ENCODE results near the gene AMOTL1.
"Not testable (repeated sequence)": the region's sequence is repeated elsewhere in the genome, so short reads cannot be mapped to it uniquely, and the experiment has no call there.

AMOTL1 gene

DNA sequence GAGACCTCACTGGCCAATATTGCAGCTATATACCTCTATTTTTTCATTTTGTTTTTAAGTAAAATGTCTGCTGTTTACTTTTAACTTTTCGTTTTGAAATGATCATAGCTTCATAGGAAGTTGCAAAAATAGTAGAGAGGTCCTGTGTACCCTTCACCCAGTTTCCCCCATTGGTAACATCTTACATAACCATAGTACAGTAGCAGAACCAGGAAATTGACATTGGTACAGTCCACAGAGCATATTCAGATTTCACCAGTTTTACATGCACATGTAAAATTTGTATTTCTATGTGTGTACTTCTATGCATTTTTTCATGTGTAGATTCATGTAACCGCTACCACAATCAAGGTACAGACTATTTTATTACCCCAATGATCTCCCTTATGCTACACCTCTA lies 3.8 kb downstream of the AMOTL1 start:
- no peak for DNase-seq

DNA sequence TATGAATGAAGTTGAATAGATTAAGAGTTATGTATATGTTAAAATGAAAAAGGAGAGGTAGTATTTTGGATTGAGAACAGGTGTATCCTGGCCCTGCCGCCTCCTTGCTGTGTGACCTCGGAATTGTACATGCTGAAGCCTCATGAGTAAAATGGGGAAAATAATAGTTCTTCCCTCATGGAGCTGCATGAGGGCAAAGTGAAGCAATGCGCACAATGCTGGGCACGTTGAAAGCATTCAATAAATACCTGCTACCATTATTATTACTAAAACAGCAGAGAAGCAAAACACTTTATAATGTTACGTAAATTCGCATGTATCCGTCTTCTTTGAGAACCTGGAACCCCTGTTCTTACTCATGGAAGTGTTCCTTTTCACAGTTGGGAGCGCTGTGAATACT lies 5.7 kb downstream of the AMOTL1 start:
- no peak for DNase-seq

DNA sequence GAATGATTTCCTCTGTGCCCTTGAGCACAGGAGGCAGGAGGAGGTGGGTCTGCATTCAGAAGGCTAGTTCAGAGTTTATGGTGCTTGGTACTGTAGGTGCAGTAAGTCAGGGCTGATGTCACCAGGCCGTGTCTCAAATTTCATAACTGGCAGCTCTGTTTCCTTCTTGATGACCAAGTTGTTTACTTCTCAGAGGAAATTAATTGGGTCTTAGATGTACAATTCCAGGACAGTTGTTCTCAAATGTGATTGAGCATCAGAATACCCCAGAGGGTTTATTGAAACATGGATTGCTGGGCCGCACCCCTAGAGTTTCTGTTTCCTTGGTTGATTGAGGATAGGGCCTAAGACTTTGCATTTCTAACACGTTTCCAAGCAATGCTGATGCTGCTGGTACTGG lies 6.2 kb downstream of the AMOTL1 start:
- no peak for DNase-seq

DNA sequence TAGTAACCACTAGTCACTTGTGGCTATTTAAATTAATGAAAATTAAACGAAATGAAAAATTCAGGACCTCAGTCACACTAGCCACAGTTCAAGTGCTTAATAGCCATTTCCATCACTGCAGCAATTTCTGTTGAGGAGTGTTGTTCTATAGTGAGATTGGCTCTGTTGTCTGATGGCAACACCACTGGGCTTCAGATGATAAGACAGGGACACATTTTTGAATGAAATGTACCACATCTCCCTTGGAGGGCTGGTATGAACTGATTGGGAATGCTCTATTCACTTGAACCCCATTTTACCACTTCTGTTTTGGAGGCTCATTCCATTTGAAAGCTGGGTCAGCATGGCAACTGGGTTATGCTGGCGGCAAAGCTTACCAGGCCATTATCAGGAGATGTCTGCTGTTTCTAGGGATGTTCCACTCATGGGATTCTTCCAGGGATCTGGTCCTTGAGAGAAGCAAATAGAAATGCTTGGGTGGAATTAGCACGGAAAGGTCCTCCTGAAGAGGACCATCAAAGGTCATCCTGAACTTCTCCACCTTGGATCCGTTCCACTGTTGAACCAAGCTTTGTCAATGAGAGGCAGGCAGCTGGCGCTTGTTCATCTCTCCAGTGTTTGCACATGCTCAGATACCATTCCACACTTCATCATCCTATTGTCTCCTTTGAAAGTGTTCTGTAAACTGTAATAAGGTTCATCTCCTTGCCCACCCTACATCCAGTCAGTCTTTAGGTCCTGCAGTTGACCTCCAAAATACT lies 7.6 kb downstream of the AMOTL1 start:
- no peak for DNase-seq

DNA sequence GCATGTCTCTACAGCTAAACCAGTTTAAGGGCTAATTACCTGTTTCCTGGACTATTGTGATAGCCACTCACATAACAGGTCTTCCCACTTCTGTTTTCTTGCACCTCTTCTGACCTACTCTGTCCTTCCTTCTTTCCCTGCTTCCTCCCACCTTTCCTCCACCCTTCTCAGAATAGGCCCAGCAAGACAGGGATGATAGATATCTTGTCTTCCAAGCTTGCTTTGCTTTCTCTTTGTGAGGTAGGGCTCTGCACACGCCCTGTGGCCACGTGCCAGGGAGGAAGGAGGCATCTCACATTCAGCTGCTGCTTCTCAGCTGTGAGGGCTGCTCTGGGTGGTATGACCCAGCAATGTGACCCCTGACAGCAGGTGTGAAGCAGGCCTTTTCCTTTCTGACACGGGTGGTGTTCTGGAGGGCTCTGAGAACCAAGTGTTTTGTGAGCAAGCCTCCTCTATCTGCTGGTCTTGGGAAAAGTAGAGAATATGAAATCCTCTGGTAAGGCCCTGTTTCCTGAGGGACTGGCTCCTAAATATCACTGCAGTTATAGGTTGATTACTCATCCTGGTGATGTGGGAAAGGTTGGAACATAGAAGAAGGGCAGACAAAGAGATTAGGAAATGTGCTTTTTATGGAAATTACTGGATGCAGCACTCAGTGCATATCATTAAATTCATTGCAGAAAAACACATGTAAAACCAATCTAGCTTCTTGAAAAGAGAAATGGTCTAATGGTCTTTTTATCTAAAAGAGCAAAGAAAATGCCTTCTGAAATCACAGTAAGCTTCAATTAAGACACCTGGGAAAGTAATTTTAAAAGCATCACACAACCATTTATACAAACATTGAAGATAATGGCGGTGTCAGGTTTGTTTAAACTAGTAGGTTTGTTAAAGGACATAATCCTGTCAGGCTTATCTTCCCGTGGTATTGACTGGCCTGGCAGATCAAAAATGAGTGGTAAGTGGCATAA lies 8.5 kb downstream of the AMOTL1 start:
- no peak for DNase-seq

DNA sequence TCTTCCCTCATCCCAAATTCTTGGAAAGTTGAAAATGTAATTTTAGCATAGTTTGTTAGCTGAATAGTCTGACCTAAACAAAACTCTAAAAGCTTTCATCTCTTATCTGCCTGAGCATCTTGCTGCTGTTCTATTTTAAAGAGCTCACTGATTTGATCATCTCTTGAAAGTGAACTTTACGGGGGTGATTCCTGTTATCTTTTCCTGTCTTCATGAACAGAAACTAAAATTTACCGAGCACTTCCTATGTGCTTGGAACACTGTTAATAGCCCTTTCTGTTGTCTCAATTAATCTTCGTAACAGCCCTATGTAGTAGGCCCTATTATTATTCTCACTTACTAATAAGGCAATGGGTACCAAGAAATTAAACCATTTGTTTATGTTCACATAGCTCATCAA lies 12.3 kb downstream of the AMOTL1 start:
- no peak for DNase-seq

DNA sequence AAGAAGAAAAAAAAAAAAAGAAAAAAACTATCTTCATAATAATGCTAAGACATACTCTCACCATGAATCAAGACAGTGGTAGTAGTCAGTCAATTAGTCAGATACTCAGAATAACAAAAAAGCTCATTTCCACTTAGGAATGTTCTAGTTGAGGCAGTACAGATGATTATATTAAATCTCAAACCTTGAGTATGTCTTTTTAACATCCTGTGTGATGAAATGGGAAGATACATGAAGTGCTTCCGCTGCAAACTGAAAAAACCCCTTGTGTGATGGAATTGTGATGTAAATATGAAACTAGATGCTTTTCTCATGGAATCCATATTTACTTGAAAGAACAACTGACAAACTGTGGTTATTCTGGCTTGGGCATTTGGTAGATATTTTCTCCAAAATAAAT lies 13.7 kb downstream of the AMOTL1 start:
- DNase-seq: no peak

DNA sequence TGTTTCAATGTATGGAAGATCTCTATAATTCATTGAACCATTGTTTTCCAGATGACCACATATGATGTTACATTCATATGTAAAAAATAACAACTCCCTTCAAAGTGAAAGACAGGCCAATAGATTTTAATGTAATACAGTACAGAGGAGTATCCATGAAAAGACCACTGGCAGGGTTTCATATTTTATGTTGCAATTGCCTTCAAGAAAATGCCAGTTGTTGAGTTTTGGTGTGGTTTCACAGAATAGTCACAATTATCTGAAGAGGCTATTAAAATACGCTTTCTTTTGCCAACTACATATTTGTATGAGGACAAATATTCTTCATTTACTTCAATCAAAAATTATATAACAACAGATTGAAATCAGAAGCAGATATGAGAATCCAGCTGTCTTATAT lies 14.3 kb downstream of the AMOTL1 start:
- no peak for DNase-seq

DNA sequence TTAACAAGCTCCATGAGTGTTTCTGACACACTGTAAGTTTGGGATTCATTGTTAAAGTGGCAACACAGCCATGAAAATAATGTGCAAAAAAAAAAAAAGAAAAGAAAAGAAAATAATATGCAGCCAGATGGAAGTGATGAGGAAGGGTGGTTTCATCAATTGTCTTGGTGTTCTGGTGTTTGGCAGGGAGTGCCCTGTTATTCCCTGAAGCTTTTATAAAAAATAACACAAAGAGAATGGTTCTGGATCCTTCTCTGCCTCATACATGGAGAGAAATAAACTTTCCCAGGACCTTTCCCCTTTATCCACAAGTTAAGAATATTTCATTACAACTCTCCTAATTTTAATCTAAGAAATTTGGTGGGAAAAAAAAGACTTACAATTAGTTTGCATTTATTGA lies 16.7 kb downstream of the AMOTL1 start:
- no peak for DNase-seq

DNA sequence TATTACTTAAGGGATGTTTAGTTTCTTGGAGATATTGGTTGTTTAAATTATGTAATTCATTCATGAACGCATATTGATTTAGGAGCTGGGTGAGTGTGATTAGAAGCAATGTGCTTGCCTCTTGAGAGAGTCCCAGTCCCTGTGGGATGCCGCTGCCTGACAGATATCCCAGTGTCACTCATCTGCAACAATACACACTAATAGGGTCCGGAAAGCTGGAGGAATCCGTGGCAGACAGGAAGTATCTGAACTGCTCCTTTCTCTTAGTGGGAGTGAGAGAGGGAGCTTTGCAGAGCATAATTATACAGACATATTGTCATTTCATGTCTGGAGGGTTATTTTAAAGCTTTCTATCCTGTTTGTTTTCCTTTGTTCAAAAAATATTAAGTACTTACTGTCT lies 17.4 kb downstream of the AMOTL1 start:
- no peak for DNase-seq

DNA sequence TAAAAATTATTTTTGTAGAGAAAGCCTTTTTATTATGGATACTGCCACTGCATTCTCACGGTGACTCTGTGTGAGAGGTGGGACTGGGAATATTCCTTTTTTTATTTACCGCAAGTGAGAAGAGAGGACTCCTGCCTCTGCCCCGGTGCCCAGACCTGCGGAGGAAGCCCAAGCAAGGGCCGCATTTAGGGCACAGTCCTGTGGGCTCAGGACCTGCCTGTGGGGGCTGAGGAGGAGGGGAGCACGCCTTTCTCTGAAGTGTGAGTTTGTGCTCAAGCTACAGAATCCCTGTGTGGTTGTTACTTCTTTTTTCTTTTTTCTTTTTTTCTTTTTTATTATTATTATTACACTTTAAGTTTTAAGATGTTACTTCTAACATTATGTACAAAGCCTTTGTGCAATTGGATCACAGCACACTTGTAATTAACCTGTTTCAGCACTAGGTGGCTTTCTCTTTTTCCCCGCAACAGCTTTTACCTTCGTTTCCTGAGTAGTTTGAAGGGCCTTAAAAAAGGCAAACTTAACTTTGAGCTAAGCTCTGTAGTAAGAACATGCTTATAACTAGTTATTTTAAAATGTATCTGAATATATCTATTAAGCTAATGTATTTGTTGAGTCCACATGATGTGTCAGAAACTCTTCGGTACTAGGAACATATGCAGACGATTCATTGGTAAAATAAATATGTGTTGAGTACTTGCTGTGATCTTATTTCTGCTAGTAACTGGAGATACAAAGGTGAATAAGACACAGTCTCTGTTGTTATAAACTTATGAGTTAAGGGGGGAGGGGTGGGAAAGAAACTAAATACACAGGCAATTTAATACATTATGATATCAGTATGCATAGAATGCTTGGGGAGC lies 18.3 kb downstream of the AMOTL1 start:
- DNase-seq: peak; percentile 20

DNA sequence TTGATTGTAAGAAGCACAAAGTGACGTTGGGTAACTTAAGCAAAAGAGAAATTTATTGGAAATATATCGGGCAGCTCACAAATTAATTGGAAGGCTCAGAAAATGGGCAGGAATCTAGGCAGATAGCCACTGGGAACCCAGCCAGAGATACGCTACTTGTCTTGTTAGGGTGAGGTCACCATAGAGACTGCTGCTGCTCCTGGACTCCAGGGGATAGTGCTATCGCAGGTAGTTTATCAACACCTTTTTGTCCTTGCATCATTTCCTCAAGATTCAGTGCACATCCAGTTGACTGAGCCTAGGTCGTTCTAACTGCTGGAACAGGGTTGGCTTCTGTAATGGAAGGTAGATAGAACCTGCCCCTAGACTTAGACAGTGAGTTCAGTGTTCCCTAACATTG lies 19.6 kb downstream of the AMOTL1 start:
- no peak for DNase-seq

DNA sequence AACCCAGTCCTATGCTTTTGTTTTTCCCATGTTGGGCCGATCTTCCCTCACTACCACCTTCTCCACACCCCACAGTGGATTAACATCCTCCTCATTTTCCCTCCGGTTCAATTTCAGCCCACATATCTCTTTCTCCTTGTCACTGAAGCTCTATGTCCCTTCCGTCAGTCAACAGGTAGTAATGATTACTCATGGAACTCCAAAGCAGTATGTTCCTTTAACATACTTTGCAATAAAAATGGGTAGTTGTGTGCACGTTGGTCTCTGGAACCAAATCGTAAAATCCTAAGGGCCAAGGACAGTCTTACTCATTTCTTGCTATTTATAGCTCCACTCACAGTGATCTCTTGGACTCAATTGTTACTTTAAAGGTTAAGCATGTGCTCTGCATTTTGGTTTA lies 20.2 kb downstream of the AMOTL1 start:
- no peak for DNase-seq

DNA sequence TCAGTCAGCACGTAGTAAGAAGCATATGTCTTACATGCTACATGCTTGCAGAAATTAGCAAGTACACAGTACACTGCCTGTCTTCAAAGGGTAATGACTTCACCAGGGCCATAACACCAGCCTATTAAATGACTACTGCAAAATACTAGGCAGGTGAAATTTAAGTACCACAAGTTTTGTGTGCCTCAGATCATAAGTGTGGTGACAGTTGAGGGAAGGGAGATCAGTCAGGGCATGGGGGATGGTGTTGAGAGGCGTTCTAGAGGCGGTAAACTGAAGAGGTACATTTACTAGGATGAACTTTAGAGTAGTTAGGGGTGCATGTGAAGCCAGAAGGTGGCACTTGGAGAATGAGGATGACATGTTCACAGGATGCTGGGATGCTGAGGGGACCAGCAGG lies 22.0 kb downstream of the AMOTL1 start:
- DNase-seq: no peak

DNA sequence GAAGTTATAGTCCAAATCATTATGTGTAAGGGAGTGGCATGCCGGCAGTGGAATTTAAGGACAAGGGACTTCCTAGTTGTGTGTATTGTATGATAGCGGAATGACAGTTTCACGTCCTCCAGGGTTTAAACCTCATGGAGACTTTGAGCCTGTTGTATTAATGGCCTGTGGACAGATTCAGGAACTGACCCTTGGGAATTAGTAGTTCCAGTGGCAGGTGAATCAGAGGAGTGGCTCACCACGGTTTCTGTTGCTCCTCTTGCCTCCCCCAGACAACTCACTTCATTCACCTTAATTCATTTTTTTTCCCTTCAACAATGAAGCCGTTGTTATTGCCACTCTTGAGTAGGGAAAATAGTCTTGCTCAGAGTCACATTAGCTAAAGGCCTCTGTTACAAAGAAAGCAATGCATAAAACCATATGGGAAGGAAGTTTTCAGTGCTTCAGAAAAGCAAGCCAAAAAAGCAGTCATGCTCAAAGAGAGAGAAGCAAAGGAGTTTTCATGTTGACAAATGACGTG lies 22.6 kb downstream of the AMOTL1 start:
- no peak for DNase-seq

DNA sequence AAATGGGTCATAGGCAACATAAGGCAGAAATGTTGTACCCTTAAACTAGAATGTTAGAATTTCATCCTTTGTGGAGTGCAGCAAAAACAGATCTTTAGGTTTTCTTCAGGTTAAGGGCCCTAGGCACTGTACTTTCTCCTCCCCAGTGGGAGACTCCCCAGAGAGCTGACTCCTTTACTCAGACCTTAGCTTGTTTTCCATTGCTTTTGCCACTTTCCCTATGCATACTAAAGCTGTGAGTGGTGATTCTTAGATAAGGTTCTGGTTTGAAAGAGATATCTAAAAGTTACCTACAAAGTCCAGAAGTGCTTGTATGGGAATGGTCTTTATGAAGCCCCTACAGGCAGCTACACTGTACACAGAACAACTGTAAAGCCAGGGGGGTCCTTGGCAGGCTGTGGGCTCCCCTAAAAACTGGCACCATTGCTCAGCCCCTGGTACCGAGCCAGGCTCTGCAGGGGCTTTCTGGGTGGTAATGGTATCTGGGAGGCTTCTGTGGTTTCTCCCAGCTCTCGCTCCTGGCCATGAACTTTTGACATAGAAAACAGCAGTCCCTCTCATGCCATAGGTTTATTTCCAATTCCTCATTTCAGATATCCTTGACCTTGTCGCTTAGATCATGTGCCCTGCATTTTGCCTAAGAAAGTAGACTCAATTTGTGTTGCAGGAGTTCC lies 23.2 kb downstream of the AMOTL1 start:
- DNase-seq: no peak

DNA sequence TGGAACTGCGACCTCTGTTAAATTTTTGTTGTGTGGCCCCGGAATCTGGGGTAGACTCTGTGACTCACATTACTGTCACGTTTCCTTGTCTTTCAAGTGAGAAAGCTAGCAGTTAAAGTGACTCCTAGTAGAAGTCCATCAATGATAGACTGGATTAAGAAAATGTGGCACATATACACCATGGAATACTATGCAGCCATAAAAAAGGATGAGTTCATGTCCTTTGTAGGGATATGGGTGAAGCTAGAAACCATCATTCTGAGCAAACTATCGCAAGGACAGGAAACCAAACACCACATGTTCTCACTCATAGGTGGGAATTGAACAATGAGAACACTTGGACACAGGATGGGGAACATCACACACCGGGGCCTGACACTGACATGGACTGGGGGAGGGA lies 23.8 kb downstream of the AMOTL1 start:
- not testable (repeated sequence) for DNase-seq

DNA sequence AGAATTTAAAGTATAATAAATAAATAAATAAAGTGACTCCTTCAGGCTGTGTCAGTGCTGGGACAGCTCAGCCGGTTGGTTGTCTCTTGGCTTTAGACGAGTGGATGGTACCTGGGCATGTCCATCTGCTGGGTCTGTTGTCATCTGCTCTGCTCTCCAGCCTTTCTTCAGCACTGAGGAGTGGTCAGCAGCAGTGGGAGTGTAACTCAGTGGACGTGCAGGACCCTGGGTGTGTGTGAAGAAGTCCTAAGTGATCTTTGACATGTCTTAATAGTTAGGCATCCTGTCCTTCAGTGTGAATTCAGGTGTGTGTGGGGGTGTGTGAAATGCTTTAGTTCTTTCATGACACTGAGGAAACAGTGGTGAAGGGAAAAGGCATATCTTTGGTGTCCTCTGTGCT lies 24.3 kb downstream of the AMOTL1 start:
- no peak for DNase-seq

DNA sequence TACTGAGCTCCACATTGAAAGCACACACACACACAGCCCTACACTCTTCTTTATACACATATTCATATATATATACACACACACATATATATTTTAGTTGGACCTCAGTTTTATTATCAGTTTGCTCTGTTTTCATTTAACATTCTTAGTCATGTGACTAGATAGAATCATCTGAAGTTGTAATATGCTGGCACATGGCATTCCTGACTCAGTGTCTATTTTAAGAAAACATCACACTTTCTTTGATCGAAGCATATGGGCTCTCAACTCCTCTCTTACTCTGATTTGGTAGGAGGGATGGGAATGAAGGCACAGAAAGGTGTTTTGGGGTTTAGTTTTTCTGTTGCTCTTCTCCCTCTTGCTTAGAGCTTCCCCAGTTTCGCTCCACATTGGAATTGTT lies 24.8 kb downstream of the AMOTL1 start:
- no peak for DNase-seq

DNA sequence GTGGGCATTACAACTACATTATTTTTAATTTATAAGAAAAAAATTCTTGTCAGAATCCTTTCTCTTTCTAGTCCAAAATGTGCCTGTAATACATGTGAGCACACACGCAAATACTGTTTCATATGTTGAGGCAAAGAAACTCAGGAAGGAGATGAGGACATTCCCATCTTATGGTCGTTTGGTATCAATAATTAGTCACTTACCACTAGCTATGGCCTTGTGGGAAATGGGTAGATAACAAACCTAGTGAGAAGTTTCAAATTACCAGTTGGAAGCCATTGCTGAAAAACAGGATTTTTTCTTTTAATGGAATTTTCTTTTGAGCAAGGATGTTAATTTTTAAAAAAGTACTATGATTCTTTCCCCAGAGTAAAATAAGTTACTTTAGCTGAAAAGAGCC lies 25.7 kb downstream of the AMOTL1 start:
- no peak for DNase-seq

DNA sequence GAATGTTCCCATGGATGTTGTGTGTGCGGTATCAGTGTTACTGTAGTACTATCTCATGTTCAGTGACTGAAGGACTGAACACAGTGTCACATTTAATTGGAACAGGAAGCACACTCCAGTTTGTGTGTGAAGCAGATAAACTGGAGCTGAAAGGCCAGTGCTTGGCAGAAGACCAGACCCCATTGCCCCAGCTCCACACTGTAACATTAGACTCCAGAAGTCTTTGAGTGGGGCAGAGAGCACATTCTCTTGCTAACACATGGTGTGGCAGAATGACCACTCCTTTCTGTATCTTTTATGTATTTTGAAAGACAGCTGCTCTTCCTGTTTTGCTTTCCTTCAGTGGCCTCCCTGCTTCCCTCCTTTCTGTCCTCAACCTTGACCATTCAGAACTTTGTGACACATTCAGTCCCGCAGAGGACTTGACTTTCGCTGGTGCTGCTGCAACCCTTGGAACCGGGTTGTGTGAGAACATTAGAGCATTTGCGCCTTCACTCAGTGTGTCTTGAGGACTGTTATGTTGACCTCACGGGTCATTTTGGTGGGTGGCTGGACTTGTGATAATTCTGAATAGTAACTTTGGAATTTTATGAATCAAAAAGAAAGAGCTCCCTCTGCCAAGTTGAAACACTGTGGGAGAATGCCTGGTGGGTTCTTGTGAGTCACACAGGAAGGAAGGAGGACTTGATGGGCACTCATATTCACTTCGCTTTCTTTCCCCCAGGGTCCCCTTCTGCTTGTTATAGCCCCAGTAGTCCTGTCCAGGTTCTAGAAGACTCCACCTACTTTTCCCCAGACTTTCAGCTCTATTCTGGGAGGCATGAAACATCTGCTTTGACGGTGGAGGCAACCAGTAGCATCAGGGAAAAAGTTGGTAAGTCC lies 26.4 kb downstream of the AMOTL1 start:
- no peak for DNase-seq

Measured in RPMI8226 (cell line).